Measurements from ENCODE around the gene ITGA5. TPM values are rescaled to one million over a fixed set of nuclear protein-coding genes. Genes with fewer than 3 reads are reported as not detected.

Gene ITGA5
- total RNA-seq, 4 donors from 2014 or later: 37.7 to 217 (median 73.0) TPM

DNA sequence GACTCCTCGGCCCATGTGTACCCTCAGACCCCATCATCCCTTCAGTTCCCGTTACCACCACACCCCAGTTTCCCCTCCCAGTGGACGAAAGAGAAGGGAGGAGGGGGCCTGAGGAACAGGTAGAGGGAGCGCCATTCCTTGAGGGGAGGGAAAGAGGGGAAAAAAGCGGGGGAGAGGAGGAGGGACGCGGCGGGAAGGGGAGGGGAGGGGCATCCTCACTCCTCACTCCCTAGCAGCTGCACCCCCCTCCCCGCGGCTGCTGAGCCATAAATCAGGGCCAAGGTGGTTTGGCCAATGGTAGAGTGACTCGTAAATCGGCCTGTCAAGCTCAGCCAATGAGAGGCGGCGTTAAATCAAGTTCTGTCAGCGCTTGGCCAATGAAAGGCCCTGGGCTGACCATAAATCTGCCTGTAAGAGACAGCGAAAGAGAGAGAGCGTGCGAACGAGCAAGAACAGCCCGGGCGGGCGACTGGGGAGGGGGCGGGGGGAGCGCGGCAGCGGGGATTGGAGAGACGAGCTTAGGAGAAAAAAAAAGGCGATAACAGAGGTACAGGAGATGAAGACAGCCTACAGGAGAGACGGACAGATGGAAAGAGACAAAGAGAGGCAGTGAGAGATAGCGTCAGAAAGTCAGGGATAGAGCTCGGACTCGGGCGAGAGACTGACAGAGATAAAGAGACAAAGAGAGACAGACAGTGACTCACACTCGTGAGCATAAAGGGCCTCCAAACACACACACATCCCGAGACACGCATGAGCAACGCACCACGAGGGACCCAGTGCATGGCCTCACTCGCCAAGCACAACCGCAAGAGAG is 59.9 kb downstream of the ITGA5 start:
- intact Hi-C loops (cut with DNase I; ENCODE audit: low total_unique reads) (loop anchor here (2.0 kb wide), 1 partner anchor 28 kb away; no protein-coding TSS in a partner anchor), in situ Hi-C loops (cut with MboI; ENCODE audit: low pct_ligation_motif_present in 1 of 4, low pct_unique_long_range_greater_than_20kb in 1 of 4, low sequenced_read_pairs in 3 of 4) (no loop called here)
- peak; percentile 96 for DNase-seq
- peak overlapping the region; percentile 45 to 81 (median 53) for H3K4me3 ChIP-seq
- peaks cover 0 to 41% (median 21%) of the 10 kb centered on the region in 4 donors for H3K4me1 ChIP-seq
- H3K9me3 ChIP-seq: no peaks in the 10 kb centered on the region
- no peaks in the 10 kb centered on the region for H3K36me3 ChIP-seq
- peak overlapping the region; percentile 75 to 88 (median 82) for H3K27ac ChIP-seq
- H3K27me3 ChIP-seq: no peaks in the 10 kb centered on the region
- 1 to 5% methylated on average over 8 to 40 of the region's 40 CpGs for WGBS, 2 donors (ENCODE audit: low coverage in 1 of 2)
- TF ChIP-seq, protein P1, sequence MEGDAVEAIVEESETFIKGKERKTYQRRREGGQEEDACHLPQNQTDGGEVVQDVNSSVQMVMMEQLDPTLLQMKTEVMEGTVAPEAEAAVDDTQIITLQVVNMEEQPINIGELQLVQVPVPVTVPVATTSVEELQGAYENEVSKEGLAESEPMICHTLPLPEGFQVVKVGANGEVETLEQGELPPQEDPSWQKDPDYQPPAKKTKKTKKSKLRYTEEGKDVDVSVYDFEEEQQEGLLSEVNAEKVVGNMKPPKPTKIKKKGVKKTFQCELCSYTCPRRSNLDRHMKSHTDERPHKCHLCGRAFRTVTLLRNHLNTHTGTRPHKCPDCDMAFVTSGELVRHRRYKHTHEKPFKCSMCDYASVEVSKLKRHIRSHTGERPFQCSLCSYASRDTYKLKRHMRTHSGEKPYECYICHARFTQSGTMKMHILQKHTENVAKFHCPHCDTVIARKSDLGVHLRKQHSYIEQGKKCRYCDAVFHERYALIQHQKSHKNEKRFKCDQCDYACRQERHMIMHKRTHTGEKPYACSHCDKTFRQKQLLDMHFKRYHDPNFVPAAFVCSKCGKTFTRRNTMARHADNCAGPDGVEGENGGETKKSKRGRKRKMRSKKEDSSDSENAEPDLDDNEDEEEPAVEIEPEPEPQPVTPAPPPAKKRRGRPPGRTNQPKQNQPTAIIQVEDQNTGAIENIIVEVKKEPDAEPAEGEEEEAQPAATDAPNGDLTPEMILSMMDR (IDR thresholded peaks at IDR 0.05): no peak
- TF ChIP-seq EP300 (IDR thresholded peaks at IDR 0.05; ENCODE audit: low read depth): peak; percentile 19
- peak; percentile 72 to 79 (median 78) for TF ChIP-seq POLR2AphosphoS5 (IDR thresholded peaks at IDR 0.05)
- TF ChIP-seq POLR2A (IDR thresholded peaks at IDR 0.05): peak; percentile 26

DNA sequence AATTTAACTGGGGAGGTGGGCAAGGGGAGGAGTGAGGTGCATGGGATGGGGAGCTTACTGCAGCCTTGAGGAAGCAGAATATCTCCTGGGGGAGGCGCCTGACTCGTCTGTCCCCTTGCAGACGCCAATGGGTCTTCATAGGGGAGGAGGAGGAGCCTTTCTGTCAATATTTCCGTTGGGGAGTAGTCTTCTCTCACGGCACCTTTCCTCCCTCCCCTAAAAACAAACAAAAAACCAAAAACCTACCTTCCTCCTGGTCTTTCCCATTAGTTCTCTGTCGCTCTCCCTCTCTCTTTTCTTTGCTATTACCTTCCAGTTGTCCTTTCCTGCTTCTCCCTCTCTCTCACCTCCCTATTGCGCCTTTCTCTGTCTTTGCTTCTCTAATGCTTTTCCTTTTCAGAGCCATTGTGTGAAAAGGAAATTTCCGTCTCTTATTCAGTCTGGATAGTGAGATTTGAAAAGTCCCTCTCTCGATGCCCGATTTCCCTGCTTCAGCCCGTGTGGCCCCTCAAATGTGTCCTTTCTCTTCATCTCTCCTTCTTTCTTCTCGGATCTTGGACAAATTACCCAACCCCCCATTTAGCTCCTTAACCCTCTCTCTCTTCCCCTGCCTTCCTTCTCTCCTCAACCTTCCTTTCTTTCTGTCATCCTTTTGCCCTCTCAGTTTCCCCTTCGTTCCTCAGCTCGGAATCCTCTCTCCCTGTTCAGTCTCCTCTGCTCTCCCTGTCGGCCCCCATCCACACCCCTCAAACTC is 60.7 kb downstream of the ITGA5 start:
- WGBS, 2 donors (ENCODE audit: low coverage in 1 of 2): 9% methylated on average over 14 to 15 of the region's 15 CpGs
- Histone ChIP-seq H3K27ac (peak overlapping the region; percentile 75 to 88 (median 82)), H3K4me3 (peak overlapping the region; percentile 45 to 81 (median 53)), H3K9me3 (no peaks in the 10 kb centered on the region), H3K27me3 (no peaks in the 10 kb centered on the region), H3K4me1 (peaks cover 0 to 45% (median 25%) of the 10 kb centered on the region in 4 donors), H3K36me3 (no peaks in the 10 kb centered on the region)
- in situ Hi-C loops (cut with MboI; ENCODE audit: low pct_ligation_motif_present in 1 of 4, low pct_unique_long_range_greater_than_20kb in 1 of 4, low sequenced_read_pairs in 3 of 4): no loop called here
- intact Hi-C loops (cut with DNase I; ENCODE audit: low total_unique reads): loop anchor here (2.0 kb wide), 1 partner anchor 28 kb away; no protein-coding TSS in a partner anchor
- peak; percentile 32 for DNase-seq
- TF ChIP-seq, protein P1 (IDR thresholded peaks at IDR 0.05): no peak
- TF ChIP-seq POLR2AphosphoS5 (IDR thresholded peaks at IDR 0.05): no peak
- no peak for TF ChIP-seq POLR2A (IDR thresholded peaks at IDR 0.05)
- no peak for TF ChIP-seq EP300 (IDR thresholded peaks at IDR 0.05; ENCODE audit: low read depth)

DNA sequence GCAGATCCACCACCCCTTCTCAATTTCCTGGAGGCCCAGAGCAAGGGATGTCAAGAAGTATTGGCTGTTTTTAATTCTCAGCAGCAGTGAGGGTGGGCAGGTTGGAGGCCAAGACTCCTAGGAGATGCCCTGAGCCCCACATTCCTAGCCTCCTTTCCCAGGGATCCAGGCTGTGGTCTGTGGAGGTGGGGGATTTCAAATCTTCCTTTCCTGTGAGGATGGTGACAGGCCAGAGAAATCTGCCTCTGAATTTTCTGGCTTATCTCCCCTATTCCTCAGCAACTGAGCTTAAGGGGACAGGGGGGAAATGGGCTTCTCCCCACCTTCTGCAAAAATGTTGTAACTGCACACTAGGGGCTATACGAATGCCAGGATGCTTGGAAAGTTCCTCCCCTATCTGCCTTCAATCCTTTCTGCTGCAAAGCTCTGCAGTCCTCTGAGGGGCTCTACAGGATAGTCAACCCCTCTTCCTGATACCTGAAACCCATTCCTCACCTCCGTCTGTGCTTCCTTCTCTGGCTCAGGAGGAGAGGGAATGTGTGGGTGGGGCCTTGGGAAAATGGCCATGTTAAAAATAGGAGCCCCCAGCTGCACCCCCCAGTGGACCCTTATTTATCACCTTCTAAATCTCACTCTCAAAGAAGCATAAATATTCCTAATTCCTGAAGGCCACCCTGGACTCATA is 61.4 kb downstream of the ITGA5 start:
- in situ Hi-C loops (cut with MboI; ENCODE audit: low pct_ligation_motif_present in 1 of 4, low pct_unique_long_range_greater_than_20kb in 1 of 4, low sequenced_read_pairs in 3 of 4): no loop called here
- H3K27ac ChIP-seq: peak overlapping the region; percentile 75 to 88 (median 82)
- DNase-seq: no peak
- H3K4me1 ChIP-seq: peaks cover 5 to 53% (median 30%) of the 10 kb centered on the region in 4 donors
- 67 to 82% methylated on average over 1 to 2 of the region's 2 CpGs for WGBS, 2 donors (ENCODE audit: low coverage in 1 of 2)
- no peak for TF ChIP-seq POLR2A (IDR thresholded peaks at IDR 0.05)
- TF ChIP-seq, protein P1 (IDR thresholded peaks at IDR 0.05): no peak
- TF ChIP-seq EP300 (IDR thresholded peaks at IDR 0.05; ENCODE audit: low read depth): no peak
- TF ChIP-seq POLR2AphosphoS5 (IDR thresholded peaks at IDR 0.05): no peak
- intact Hi-C loops (cut with DNase I; ENCODE audit: low total_unique reads): loop anchor here (2.0 kb wide), 1 partner anchor 27 kb away; no protein-coding TSS in a partner anchor
- no peaks in the 10 kb centered on the region for H3K9me3 ChIP-seq
- H3K27me3 ChIP-seq: no peaks in the 10 kb centered on the region
- H3K4me3 ChIP-seq: no peak overlapping the region
- H3K36me3 ChIP-seq: no peaks in the 10 kb centered on the region

Data from transverse colon (tissue), 4 donors.